Activated effector memory CD4-positive, alpha-beta T cell treated with anti-CD3 and anti-CD28 coated beads, Interleukin-2, amount 50 U/mL, for 16 hours (primary cell): ENCODE measurements around the gene ZNF594.
"Not testable (repeated sequence)": the region's sequence is repeated elsewhere in the genome, so short reads cannot be mapped to it uniquely, and the experiment has no call there.

Experiments
- DNase-seq: peaks from one replicate; pipeline ENCODE4 v3.0.0-alpha.2; 2020

The ZNF594 gene

DNA sequence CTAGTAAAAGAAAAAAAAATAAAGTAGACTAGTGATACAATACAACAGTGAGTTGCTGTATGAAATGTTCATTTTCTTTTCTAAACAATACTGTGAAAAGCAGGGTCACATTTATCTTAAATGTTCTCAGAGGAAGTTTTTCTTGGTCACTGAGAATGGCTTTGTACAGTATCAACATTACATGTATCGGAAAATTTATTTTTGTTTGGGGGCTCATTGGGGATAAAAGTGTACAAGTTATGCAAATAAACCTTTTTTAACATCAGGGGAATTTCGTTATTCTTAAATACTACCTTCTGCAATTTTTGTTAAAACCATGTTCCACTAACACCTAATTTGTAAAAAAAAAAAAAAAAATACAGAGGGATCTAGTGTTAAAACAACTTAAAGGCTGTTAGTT, 8.7 kb upstream of the ZNF594 start:
- no peak for DNase-seq

DNA sequence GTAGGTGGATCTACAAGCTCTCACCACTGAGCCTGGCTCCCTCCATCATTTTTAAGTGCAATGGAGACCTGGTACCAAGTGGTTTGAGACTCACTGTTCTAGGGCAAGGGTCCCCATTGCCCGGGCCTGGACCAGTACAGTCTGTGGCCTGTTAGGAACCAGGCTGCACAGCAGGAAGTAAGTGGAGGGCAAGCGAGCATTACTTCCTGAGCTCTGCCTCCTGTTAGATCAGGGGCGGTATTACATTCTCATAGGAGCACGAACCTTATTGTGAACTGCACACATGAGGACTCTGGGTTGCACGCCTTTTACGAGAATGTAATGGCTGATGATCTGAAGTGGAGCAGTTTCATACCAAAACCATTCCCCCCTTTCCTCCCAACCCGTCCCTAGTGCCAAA, 6.8 kb upstream of the ZNF594 start:
- DNase-seq = no peak

GRCh38 chr17:5194346-5194745, 2.7 kb upstream of the ZNF594 start:
- DNase-seq = no peak

DNA sequence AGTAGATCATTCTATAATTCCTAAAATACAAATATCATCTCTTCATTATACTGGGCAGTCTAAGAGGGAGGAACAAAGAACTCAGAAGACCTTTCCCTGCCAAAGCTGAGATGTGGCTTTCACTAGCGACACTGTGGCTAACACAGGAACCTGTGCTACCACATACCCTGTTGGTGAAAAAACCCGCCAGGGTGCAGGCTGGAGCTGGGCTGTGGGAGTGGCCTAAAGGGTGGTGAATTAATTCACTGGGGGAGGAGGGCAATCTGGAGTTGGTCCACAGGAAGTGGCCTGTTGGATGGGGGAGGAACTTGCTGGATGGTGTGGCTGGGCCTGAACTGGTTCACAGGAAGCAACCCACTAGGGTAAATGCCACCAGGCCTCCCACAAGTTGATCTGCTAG, 7.4 kb downstream of the ZNF594 start:
- DNase-seq = no peak

DNA sequence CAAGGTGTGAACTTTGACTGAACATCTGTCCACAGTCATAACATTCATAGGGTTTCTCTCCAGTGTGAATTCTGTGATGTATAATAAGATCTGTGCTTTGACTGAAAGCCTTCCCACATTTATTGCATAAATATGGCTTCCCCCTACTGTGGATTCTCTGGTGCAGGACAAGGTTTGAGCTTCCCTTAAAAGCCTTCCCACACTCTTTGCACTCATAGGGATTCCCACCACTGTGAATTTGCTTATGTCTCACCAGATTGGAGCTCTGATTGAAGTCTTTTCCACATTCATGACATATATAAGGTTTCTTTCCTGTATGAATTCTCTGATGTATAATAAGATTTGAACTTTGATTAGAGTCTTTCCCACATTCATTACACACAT, 8.3 kb downstream of the ZNF594 start:
- no peak for DNase-seq

- DNase-seq = no peak
Measured at GRCh38 chr17:5182597-5183409, 8.9 kb downstream of the ZNF594 start.

DNA sequence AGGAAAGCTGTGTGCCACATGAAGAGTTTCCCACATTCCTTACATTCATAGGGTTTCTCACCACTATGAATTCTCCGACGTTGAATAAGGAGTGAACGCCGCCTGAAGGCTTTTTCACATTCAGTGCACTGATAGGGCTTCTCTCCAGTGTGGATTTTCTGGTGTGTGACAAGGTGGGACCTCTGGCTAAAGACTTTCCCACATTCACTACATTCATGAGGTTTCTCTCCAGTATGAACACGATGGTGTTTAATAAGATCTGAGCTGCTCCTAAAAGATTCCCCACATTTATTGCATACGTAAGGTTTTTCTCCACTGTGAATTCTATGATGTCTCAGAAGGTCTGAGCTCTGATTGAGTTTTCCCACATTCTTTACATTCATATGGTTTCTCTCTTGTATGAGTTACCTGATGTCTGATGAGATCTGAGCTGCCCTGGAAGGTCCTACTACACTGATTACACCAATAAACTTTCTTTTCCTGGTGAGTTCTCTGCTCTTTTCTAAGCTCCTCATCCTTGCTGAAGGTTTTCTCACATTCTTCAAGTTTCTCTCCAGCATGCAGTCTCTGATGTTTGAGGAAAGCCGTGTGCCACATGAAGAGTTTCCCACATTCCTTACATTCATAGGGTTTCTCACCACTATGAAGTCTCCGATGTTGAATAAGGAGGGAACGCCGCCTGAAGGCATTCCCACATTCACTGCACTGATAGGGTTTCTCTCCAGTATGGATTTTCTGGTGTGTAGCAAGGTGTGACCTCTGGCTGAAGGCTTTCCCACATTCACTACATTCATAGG, 10.0 kb downstream of the ZNF594 start:
- DNase-seq = no peak

- no peak for DNase-seq
Measured at GRCh38 chr17:5179003-5179402, 12.7 kb downstream of the ZNF594 start.

DNA sequence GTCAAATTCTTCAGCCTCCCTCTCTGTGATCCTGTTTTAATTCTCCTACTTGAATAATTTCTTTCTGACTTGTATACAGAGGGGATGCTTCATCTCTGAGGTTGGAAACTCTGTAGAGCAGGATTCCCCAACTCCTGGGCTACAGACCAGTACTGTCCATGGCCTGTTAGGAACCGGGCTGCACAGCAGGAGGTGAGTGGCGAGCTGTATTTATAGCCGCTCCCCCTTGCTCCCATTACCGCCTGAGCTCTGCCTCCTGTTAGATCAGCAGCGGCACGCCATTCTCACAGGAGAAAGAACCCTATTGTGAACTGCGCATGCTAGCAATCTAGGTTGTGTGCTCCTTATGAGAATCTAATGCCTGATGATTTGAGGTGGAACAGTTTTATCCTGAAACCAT, 16.6 kb downstream of the ZNF594 start:
- not testable (repeated sequence) for DNase-seq

DNA sequence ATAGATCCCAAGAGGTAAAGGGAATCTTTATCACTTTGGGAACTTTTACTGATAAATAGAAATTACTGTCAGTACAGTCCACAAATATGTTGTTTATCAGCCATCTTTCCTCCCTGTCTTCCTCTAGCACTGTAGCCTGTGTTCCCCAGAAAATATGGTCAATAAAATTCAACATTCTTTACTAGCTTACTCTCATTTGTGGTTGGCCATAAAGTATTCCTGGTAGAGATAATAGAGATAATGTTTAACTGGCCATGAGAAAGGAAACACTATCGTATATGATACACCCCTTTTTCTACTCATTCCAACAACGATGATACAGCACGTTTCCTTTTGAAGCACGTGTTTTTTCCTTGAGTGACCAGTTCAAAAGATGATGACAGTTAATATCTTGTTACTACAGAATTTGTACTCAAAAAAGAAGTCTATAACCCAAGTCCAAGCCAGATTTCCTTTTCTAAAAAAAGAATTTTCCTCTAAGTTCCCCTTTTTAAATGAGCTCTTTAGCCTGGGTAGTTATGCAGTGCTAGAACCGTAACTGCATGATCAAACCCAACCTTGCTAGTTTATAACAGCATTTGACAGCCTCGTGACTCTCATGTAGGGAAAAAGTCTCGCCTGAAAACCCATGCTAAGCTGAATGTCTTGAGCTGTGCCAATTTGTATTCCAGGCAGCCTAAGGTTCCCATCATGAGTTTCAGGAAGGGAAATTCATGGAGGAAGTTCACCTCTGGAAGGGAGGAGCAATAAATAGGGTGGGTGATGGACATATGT, 25.7 kb downstream of the ZNF594 start:
- not testable (repeated sequence) for DNase-seq

GRCh38 chr17:5164436-5164835, 27.2 kb downstream of the ZNF594 start:
- DNase-seq = no peak

DNA sequence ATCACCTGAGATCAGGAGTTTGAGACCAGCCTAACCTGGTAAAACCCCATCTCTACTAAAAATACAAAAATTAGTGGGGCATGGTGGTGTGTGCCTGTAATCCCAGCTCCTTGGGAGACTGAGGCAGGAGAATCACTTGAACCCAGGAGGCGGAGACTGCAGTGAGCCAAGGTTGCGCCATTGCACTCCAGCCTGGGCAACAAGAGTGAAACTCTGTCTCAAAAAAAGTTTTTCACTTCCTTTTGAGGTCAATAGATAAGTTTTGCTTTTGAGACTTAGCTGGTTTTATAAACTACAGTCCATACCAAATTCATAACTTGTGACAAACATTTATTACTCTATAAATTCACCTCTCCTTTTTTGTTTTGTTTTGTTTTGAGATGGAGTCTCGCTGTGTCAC, 29.9 kb downstream of the ZNF594 start:
- DNase-seq = not testable (repeated sequence)

DNA sequence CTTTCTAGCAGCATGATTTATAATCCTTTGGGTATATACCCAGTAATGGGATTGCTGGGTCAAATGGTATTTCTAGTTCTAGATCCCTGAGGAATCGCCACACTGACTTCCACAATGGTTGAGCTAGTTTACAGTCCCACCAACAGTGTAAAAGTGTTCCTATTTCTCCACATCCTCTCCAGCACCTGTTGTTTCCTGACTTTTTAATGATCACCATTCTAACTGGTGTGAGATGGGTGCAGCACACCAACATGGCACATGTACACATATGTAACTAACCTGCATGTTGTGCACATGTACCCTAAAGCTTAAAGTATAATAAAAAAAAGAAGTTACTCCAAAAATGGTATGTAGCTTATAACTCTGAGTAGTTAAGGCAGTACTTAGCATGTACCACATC, 31.0 kb downstream of the ZNF594 start:
- DNase-seq = not testable (repeated sequence)

GRCh38 chr17:5146122-5146521, 45.5 kb downstream of the ZNF594 start:
- DNase-seq = not testable (repeated sequence)

- DNase-seq = not testable (repeated sequence)
Measured at GRCh38 chr17:5142877-5143276, 48.8 kb downstream of the ZNF594 start.

GRCh38 chr17:5139458-5139732, 52.3 kb downstream of the ZNF594 start:
- no peak for DNase-seq

GRCh38 chr17:5138616-5139457, 52.8 kb downstream of the ZNF594 start:
- no peak for DNase-seq

- DNase-seq = not testable (repeated sequence)
Measured at GRCh38 chr17:5138198-5138544, 53.5 kb downstream of the ZNF594 start.

- not testable (repeated sequence) for DNase-seq
Measured at GRCh38 chr17:5137511-5138197, 54.0 kb downstream of the ZNF594 start.

GRCh38 chr17:5136580-5137412, 54.9 kb downstream of the ZNF594 start:
- DNase-seq = not testable (repeated sequence)
